ENCODE measurements around the gene ASTN1. TPM values are rescaled to one million over a fixed set of nuclear protein-coding genes. Genes with fewer than 3 reads are reported as not detected.

ASTN1 gene
- total RNA-seq, 1 experiment from 2014 or later, result 0.42 TPM

DNA sequence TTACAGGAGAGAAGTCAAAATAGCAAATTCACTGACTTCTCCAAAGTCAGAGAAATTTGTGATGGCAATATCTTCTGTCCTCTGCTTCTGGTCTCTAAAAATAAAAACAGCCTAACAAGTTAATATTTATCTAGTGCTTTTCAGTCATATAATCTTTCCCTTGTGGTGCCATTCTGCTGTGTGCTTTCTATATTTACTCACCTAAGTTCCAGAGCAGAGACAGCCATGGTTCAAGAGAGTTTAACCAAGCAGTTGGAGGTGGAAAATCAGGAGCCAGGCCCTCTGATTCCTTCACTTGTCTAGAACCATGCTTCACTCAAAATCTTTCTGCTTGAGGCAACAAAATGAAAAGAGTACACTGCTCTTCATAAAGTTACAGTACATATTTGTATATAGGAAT is 45.6 kb upstream of the ASTN1 start:
- CTCF ChIA-PET, result no interaction called here
- Histone ChIP-seq H3K9ac (ENCODE audit: low read length) (no peak overlapping the region), H2AFZ (ENCODE audit: low read depth, low read length, poor library complexity, severe bottlenecking) (no peak overlapping the region), H3K79me2 (ENCODE audit: insufficient read depth, low read length) (no peaks in the 10 kb centered on the region), H3K27ac (ENCODE audit: low read depth, low read length) (no peak overlapping the region), H3K9me2 (ENCODE audit: insufficient read depth) (no peaks in the 10 kb centered on the region), H3K4me3 (replicated peaks in 1 of 2; ENCODE audit: low read depth in 1 of 2, low read length in 2 of 2) (no peak overlapping the region), H3K4me1 (ENCODE audit: control insufficient read depth in 1 of 2, insufficient read depth in 2 of 2, low read length in 2 of 2) (no peaks in the 10 kb centered on the region), H3K9me3 (ENCODE audit: control insufficient read depth in 1 of 2, insufficient read depth in 1 of 2, low read depth in 1 of 2, low read length in 2 of 2) (no peaks in the 10 kb centered on the region), H3K4me2 (ENCODE audit: low read length) (no peak overlapping the region), H3K27me3 (ENCODE audit: insufficient read depth, low read length) (no peaks in the 10 kb centered on the region), H4K20me1 (ENCODE audit: insufficient read depth) (no peaks in the 10 kb centered on the region), H3K36me3 (ENCODE audit: control insufficient read depth in 1 of 2, insufficient read depth in 2 of 2, low read length in 2 of 2) (no peaks in the 10 kb centered on the region)
- TF ChIP-seq POLR2AphosphoS5 (IDR thresholded peaks at IDR 0.05; ENCODE audit: low read depth, low read length) (no peak), ELF1 (IDR thresholded peaks at IDR 0.05; ENCODE audit: borderline replicate concordance, low read depth) (no peak), EZH2 (IDR thresholded peaks at IDR 0.05) (no peak), ZFX (IDR thresholded peaks at IDR 0.05) (no peak), SIN3A (IDR thresholded peaks at IDR 0.05; ENCODE audit: low read depth) (no peak), JUND (IDR thresholded peaks at IDR 0.05) (no peak), EGR1 (IDR thresholded peaks at IDR 0.05; ENCODE audit: low read depth) (no peak), CEBPB (IDR thresholded peaks at IDR 0.05; ENCODE audit: low read depth) (no peak), POLR2A (IDR thresholded peaks at IDR 0.05; ENCODE audit: borderline replicate concordance, extremely low read depth, insufficient read depth, insufficient read length) (no peak)
- TF ChIP-seq, protein P1, sequence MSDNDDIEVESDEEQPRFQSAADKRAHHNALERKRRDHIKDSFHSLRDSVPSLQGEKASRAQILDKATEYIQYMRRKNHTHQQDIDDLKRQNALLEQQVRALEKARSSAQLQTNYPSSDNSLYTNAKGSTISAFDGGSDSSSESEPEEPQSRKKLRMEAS (IDR thresholded peaks at IDR 0.05), result no peak
- intact Hi-C loops (cut with micrococcal nuclease), result no loop called here
- ATAC-seq, result no peak
- RAD21 ChIA-PET (ENCODE audit: low non-redundant PET in 1 of 2, low total read pairs in 2 of 2, uncharacterized antibody in 2 of 2, unreplicated experiment in 2 of 2), result no interaction called here
- no TSS peak for BruUV-seq (replicated peaks)
- DNase-seq (ENCODE audit: low read depth, low spot score), result no peak
- POLR2A ChIA-PET, result no interaction called here

DNA sequence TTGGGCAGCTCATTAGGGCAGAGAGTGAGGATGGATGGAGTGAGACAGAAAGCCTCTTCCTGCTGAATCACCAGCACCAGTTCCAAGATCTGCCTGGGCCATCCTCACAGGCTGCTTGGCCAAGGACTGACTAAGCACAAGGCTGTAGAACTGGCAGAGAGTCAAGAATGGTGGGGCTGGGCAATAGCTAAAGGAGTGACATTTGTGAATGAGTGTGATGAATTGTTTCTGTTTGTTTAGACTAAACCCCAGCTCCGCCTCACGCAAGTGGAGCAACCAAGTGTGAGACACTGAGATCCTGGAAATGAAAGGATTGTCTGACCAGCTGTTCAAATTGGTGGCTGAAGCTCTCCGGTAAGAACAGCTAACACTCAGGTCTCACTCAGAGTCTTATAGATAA is 44.8 kb upstream of the ASTN1 start:
- Histone ChIP-seq H4K20me1 (ENCODE audit: insufficient read depth) (no peaks in the 10 kb centered on the region), H3K36me3 (ENCODE audit: control insufficient read depth in 1 of 2, insufficient read depth in 2 of 2, low read length in 2 of 2) (no peaks in the 10 kb centered on the region), H3K9me2 (ENCODE audit: insufficient read depth) (no peaks in the 10 kb centered on the region), H3K27ac (ENCODE audit: low read depth, low read length) (no peak overlapping the region), H3K79me2 (ENCODE audit: insufficient read depth, low read length) (no peaks in the 10 kb centered on the region), H3K4me1 (ENCODE audit: control insufficient read depth in 1 of 2, insufficient read depth in 2 of 2, low read length in 2 of 2) (no peaks in the 10 kb centered on the region), H3K27me3 (ENCODE audit: insufficient read depth, low read length) (no peaks in the 10 kb centered on the region), H3K4me3 (replicated peaks in 1 of 2; ENCODE audit: low read depth in 1 of 2, low read length in 2 of 2) (no peak overlapping the region), H2AFZ (ENCODE audit: low read depth, low read length, poor library complexity, severe bottlenecking) (no peak overlapping the region), H3K4me2 (ENCODE audit: low read length) (no peak overlapping the region), H3K9me3 (ENCODE audit: control insufficient read depth in 1 of 2, insufficient read depth in 1 of 2, low read depth in 1 of 2, low read length in 2 of 2) (no peaks in the 10 kb centered on the region), H3K9ac (ENCODE audit: low read length) (no peak overlapping the region)
- ATAC-seq (no peak), DNase-seq (ENCODE audit: low read depth, low spot score) (no peak)
- TF ChIP-seq YY1 (IDR thresholded peaks at IDR 0.05; ENCODE audit: extremely low read depth, insufficient replicate concordance, low read depth, low read length), result no peak
- no peak for TF ChIP-seq POLR2AphosphoS5 (IDR thresholded peaks at IDR 0.05; ENCODE audit: low read depth, low read length)
- no peak for TF ChIP-seq CEBPB (IDR thresholded peaks at IDR 0.05; ENCODE audit: low read depth)
- TF ChIP-seq, protein P1 (IDR thresholded peaks at IDR 0.05), result no peak
- TF ChIP-seq ELF1 (IDR thresholded peaks at IDR 0.05; ENCODE audit: borderline replicate concordance, low read depth), result no peak
- no peak for TF ChIP-seq ZFX (IDR thresholded peaks at IDR 0.05)
- TF ChIP-seq FOSL1 (IDR thresholded peaks at IDR 0.05; ENCODE audit: low read depth), result no peak
- TF ChIP-seq EGR1 (IDR thresholded peaks at IDR 0.05; ENCODE audit: low read depth), result no peak
- TF ChIP-seq, protein P2, sequence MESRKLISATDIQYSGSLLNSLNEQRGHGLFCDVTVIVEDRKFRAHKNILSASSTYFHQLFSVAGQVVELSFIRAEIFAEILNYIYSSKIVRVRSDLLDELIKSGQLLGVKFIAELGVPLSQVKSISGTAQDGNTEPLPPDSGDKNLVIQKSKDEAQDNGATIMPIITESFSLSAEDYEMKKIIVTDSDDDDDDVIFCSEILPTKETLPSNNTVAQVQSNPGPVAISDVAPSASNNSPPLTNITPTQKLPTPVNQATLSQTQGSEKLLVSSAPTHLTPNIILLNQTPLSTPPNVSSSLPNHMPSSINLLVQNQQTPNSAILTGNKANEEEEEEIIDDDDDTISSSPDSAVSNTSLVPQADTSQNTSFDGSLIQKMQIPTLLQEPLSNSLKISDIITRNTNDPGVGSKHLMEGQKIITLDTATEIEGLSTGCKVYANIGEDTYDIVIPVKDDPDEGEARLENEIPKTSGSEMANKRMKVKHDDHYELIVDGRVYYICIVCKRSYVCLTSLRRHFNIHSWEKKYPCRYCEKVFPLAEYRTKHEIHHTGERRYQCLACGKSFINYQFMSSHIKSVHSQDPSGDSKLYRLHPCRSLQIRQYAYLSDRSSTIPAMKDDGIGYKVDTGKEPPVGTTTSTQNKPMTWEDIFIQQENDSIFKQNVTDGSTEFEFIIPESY (IDR thresholded peaks at IDR 0.05; ENCODE audit: extremely low read depth, insufficient replicate concordance, low read length), result no peak
- no peak for TF ChIP-seq ZNF274 (IDR thresholded peaks at IDR 0.05; ENCODE audit: low read depth, low read length)
- no peak for TF ChIP-seq SRF (IDR thresholded peaks at IDR 0.05; ENCODE audit: low read depth)
- ChIA-PET CTCF (no interaction called here), POLR2A (no interaction called here), RAD21 (ENCODE audit: low non-redundant PET in 1 of 2, low total read pairs in 2 of 2, uncharacterized antibody in 2 of 2, unreplicated experiment in 2 of 2) (no interaction called here)
- intact Hi-C loops (cut with micrococcal nuclease), result no loop called here
- BruUV-seq (replicated peaks), result no TSS peak

Data from HCT116 (cell line).